ENCODE results near the gene TSHZ1.

TSHZ1 gene

GRCh38 chr18:75209129-75209950 lies 1.3 kb upstream of the TSHZ1 start, which contains the start of gene PTGR3:
Gene PTGR3 (minus strand): TSS chr18:75209139. CDS start chr18:75209058, 81 bp downstream.
- peak; percentile 37 to 70 (median 56) for DNase-seq

- DNase-seq = no peak
Observed at GRCh38 chr18:75209951-75210258, 692 bp upstream of the TSHZ1 start.

- no peak for DNase-seq
Observed at GRCh38 chr18:75211002-75211621, 515 bp downstream of the TSHZ1 start.

- no peak for DNase-seq
Observed at GRCh38 chr18:75211626-75211952, 992 bp downstream of the TSHZ1 start.

- DNase-seq = no peak
Observed at GRCh38 chr18:75211953-75212750, 1.6 kb downstream of the TSHZ1 start.

GRCh38 chr18:75212751-75213090 lies 2.1 kb downstream of the TSHZ1 start:
- DNase-seq = no peak

GRCh38 chr18:75213611-75214331 lies 3.2 kb downstream of the TSHZ1 start:
- no peak for DNase-seq

GRCh38 chr18:75214332-75214690 lies 3.7 kb downstream of the TSHZ1 start:
- DNase-seq = no peak

GRCh38 chr18:75214766-75215510 lies 4.3 kb downstream of the TSHZ1 start:
- no peak for DNase-seq

- no peak for DNase-seq
Observed at GRCh38 chr18:75215663-75216062, 5.1 kb downstream of the TSHZ1 start.

GRCh38 chr18:75216212-75216910 lies 5.8 kb downstream of the TSHZ1 start:
- no peak for DNase-seq

- DNase-seq = no peak
Observed at GRCh38 chr18:75216911-75217689, 6.5 kb downstream of the TSHZ1 start.

- no peak for DNase-seq
Observed at GRCh38 chr18:75218065-75218923, 7.7 kb downstream of the TSHZ1 start.

GRCh38 chr18:75219745-75220375 lies 9.3 kb downstream of the TSHZ1 start:
- no peak for DNase-seq

GRCh38 chr18:75220551-75221355 lies 10.2 kb downstream of the TSHZ1 start:
- no peak for DNase-seq

- no peak for DNase-seq
Observed at GRCh38 chr18:75221397-75221796, 10.8 kb downstream of the TSHZ1 start.

- no peak for DNase-seq
Observed at GRCh38 chr18:75221897-75222296, 11.3 kb downstream of the TSHZ1 start.

- no peak for DNase-seq
Observed at GRCh38 chr18:75222407-75222806, 11.8 kb downstream of the TSHZ1 start.

Measured in activated naive CD4-positive, alpha-beta T cell (primary cell).